B cell (primary cell): ENCODE data around the gene ICOS.

Experiments
- CTCF ChIP-seq: fragments of 200-600 bp; IDR thresholded peaks from one replicate; pipeline ENCODE4 v1.8.0; 2022; ENCODE audit warnings: antibody characterized with exemption, mild to moderate bottlenecking
- EZH2 ChIP-seq: IDR thresholded peaks from 2 replicates; pipeline ENCODE4 v1.6.1; 2012; ENCODE audit warnings: borderline replicate concordance, low read depth, mild to moderate bottlenecking, moderate library complexity, low read length; ENCODE audit not compliant: insufficient read depth, poor library complexity, severe bottlenecking

- TF ChIP-seq CTCF (no peak), EZH2 (no peak)
Measured at GRCh38 chr2:203992509-203992908, 55.9 kb downstream of the ICOS start.
